Measurements from ENCODE around the gene RBM8A.
A peak's percentile ranks its signal among the peaks of the same experiment; 100 is the strongest.

RBM8A gene

DNA sequence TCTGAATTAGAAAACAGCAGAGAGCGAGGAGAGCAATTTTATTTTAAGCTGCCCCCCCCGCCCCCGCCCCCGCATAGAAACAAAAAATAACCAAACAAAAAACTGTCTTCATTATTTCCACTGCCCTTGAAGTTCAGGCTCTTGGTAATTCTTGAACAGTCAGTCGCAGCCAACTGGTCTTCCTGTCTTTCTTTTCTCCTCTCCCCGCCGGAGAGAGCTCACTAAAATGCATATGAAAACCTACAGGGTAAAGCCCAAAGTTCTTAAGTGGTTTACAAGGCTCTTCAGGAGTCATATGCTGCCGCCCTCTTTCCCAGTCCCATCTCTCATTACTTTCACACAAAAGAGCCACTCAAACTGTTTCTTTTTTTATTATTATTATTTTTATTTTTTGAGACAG is 40.5 kb downstream of the RBM8A start:
- no peak for DNase-seq (ENCODE audit: low read depth, low spot score)
- no peak overlapping the region for H3K27ac ChIP-seq

- H3K27ac ChIP-seq = no peak overlapping the region
- no peak for DNase-seq (ENCODE audit: low read depth, low spot score)
Measured at GRCh38 chr1:145886390-145886789, 40.9 kb downstream of the RBM8A start.

GRCh38 chr1:145885738-145886287 is 41.5 kb downstream of the RBM8A start, which contains the start of gene ANKRD35:
Gene ANKRD35, minus strand, starts transcription at chr1:145885866. Its CDS starts 108 bp downstream, at chr1:145885758.
- no peak for DNase-seq (ENCODE audit: low read depth, low spot score)
- H3K27ac ChIP-seq = no peak within 1 kb of the TSS

GRCh38 chr1:145884675-145885074 is 42.6 kb downstream of the RBM8A start:
- H3K27ac ChIP-seq = no peak overlapping the region
- no peak for DNase-seq (ENCODE audit: low read depth, low spot score)

DNA sequence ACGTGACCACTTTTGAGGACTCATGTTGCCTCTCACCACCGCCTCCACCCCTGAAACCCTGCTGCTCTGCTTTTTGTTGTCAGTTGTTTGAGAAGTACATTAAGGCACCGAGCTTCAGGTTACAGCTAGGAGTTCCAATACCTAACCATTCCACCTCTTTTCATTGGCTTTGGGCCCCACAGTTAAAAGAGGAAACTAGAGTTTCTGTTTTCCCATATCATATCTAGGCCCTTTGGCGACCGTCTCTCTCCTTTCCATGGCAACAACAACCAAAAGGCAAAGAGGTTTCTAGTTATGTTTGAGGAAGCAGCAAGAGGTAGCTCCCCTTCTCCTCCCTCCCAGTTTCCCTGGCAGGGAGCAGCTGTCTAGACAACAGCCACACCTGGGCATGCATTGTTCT is 47.5 kb downstream of the RBM8A start:
- no peak for DNase-seq (ENCODE audit: low read depth, low spot score)
- peak overlapping the region; percentile 69 for H3K27ac ChIP-seq

- H3K27ac ChIP-seq = peak overlapping the region; percentile 69
- DNase-seq (ENCODE audit: low read depth, low spot score) = peak; percentile 63
Measured at GRCh38 chr1:145878724-145879123, 48.6 kb downstream of the RBM8A start.

GRCh38 chr1:145877923-145878486 is 49.3 kb downstream of the RBM8A start:
- H3K27ac ChIP-seq = peak overlapping the region; percentile 69
- peak; percentile 59 for DNase-seq (ENCODE audit: low read depth, low spot score)

- no peak overlapping the region for H3K27ac ChIP-seq
- no peak for DNase-seq (ENCODE audit: low read depth, low spot score)
Measured at GRCh38 chr1:145874646-145875045, 52.6 kb downstream of the RBM8A start.

DNA sequence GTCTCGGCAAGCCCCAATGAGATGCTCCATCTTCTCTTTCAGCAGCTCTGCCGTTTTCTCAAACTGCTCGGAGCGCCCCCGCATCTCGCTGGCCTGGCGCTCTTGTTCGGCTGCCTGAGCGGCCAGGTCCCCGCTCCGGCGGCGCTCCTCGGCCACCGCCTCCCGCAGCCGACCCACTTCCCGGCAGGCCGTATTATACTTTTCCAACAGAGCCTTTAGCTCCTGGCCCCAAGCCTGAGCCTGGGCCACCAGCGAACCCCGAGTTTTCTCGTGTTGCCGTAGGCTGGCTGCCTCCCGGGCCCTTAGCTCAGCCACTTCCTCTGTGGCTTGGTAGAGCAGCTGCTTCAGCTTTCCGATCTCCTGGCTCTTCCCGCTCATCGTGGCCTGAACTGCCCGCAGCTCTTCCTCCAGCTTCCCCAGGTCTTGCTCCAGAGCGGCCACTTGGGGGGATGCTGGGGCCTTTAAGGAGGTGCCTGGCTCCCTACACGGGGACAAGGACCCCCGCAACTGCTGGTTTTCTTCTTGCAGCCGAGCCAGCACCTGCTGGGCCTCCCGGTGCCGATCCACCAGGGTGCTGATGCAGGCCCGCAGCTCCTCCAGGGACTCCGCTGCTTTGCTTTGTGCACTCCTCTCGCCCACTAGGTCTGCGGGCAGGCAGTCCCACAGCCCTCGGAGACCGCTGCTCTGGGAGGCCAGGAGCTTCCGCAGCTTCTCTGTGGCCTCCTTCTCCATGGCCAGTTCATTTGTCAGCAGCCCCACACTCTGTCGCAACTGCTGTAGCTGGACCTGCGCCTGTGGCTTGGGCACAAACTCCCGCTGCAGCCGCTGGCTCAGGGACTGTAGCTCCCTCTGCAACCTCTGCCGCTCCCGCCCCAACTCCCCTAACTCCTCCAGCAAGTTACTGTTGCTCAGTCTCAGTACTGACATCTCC is 55.0 kb downstream of the RBM8A start:
- DNase-seq (ENCODE audit: low read depth, low spot score) = no peak
- H3K27ac ChIP-seq = no peak overlapping the region

Data from epithelial cell of prostate (primary cell).